Pulmonary artery endothelial cell (primary cell): Measurements from ENCODE around the gene RAD51B. TPM values are rescaled to one million over a fixed set of nuclear protein-coding genes. Genes with fewer than 3 reads are reported as not detected.
"Not testable (repeated sequence)": the region's sequence is repeated elsewhere in the genome, so short reads cannot be mapped to it uniquely, and the experiment has no call there.

Experiments
- DNase-seq: peaks from one replicate; pipeline ENCODE4 v3.0.0-alpha.2; 2011; ENCODE audit warnings: low read depth, low spot score
- total RNA-seq: library from RNA; depleted of rRNA; stranded (reverse); fragments of >200 nt; gene quantifications from 2 replicates; pipeline ENCODE4 v1.2.3, GENCODE V29; 2014

Gene RAD51B
- total RNA-seq, 1 donor from 2014 or later = 9.8 TPM

DNA sequence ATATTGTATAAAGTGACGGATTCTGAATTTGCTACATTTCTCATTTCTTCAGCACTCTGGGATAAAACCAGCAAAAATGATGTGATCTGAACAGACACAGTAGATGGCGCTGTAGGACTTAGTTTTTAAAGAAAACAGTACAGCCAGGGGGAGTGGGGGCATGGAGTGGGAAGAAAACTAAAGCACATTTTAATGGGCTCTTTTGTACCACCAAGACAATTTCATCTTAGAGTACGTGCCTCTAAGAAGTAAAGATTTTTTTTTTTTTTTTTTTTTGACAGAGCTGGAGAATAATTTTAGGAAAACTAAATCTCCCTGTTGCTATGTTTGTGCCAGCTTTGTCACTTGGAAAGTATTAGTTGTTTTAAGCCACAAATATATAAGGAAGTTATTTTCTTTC lies 124.4 kb downstream of the RAD51B start:
- DNase-seq = peak; percentile 59

- DNase-seq = no peak
These were observed 125.0 kb downstream of the RAD51B start for GRCh38 chr14:67944605-67945004.

GRCh38 chr14:67949771-67950170 lies 130.2 kb downstream of the RAD51B start:
- DNase-seq = no peak

- no peak for DNase-seq
These were observed 130.8 kb downstream of the RAD51B start for GRCh38 chr14:67950386-67950785.

- no peak for DNase-seq
These were observed 132.1 kb downstream of the RAD51B start for GRCh38 chr14:67951529-67952135.

GRCh38 chr14:67952381-67952780 lies 132.8 kb downstream of the RAD51B start:
- DNase-seq = no peak

GRCh38 chr14:67952786-67953185 lies 133.2 kb downstream of the RAD51B start:
- DNase-seq = no peak

DNA sequence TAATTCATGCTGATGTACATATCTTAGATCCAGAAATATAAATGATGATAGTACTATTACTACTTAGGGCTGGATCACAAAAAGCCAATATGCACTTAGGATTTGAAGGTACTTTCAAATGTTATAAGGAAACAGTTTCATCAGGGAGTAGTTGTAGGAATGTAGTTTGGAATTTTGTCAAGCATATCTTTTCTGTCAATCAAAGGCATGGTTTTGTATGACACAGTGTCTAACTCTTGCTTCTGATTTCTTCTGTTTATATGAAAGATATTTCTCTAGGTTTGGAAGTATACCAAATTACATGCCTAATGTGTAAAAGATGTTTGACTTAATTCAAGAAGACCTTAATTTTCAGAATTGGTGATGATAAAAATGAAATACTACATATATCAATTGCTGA lies 135.7 kb downstream of the RAD51B start:
- DNase-seq = no peak

GRCh38 chr14:67957946-67958345 lies 138.4 kb downstream of the RAD51B start:
- DNase-seq = no peak

DNA sequence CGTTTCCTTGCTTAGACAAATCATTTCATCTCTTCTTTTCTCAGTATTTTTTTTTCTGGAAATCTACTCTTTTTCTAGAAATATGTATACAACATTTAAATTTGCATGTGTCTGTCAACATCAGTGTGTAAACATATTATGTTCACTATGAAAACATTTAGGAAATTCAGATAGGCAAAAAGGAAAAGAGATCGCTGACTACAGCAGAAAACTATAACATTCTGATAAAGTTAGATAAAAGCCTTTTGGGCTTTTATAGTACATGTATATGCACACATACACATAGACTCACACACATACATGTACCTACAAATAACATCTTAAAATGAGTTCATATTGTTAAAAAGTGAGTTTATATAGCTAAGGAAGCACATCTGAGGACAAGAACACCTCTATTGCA lies 142.1 kb downstream of the RAD51B start:
- no peak for DNase-seq

- no peak for DNase-seq
These were observed 142.7 kb downstream of the RAD51B start for GRCh38 chr14:67962215-67962644.

GRCh38 chr14:67963545-67963944 lies 144.0 kb downstream of the RAD51B start:
- no peak for DNase-seq

DNA sequence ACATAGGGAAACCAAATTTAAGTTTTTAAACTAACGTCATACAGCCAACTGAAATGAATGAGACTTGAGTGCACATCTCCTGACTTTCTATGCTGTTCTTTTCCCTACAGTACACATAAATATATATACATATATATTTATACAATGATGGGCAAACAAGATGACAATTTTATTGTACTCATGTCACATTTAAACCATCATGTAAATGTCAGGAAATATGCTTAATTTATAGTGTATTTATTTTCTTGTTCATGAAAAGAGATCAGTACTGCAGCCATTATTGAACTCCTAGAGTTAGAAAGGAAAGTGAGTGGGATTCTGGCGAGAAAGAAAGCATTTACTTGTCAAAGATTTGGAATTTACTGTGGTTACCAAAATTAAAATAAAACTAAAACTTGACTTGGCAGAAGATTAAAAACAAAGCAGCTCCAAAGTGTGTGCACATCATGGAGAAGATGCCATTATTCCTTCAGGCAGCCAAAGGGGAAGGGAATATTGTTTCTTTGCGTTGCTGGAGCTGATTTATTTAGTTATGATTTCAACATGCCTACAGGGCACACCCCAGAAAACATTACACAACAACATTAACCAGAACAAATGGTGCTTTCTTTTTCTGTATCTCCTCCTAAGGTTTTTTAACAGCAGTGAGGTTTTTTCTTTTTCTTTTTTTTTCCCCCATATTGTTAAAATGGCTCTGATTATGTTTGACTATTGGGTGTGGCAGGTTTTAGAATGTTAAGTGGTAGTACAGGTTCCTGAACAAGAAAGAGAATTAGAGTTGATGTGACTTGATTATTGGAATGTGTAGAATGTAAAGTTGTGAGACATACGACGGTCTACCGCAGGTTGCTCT lies 144.6 kb downstream of the RAD51B start:
- no peak for DNase-seq

- DNase-seq = no peak
These were observed 146.1 kb downstream of the RAD51B start for GRCh38 chr14:67965696-67966095.

GRCh38 chr14:67967206-67967605 lies 147.6 kb downstream of the RAD51B start:
- DNase-seq = no peak

DNA sequence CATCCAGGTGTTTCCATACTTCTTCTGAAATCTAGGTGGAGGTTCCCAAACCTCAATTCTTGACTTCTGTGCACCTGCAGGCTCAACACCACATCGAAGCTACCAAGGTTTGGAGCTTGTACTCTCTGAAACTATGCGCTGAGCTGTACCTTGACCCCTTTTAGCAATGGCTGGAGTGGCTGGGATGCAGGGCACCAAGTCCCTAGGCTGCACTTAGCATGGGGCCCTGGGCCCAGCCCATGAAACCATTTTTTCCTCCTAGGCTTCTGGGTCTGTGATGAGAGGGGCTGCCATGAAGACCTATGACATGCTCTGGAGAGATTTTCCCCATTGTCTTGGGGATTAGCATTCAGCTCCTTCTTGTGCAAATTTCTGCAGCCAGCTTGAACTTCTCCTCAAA lies 148.4 kb downstream of the RAD51B start:
- not testable (repeated sequence) for DNase-seq

GRCh38 chr14:67970923-67971322 lies 151.3 kb downstream of the RAD51B start:
- DNase-seq = no peak

DNA sequence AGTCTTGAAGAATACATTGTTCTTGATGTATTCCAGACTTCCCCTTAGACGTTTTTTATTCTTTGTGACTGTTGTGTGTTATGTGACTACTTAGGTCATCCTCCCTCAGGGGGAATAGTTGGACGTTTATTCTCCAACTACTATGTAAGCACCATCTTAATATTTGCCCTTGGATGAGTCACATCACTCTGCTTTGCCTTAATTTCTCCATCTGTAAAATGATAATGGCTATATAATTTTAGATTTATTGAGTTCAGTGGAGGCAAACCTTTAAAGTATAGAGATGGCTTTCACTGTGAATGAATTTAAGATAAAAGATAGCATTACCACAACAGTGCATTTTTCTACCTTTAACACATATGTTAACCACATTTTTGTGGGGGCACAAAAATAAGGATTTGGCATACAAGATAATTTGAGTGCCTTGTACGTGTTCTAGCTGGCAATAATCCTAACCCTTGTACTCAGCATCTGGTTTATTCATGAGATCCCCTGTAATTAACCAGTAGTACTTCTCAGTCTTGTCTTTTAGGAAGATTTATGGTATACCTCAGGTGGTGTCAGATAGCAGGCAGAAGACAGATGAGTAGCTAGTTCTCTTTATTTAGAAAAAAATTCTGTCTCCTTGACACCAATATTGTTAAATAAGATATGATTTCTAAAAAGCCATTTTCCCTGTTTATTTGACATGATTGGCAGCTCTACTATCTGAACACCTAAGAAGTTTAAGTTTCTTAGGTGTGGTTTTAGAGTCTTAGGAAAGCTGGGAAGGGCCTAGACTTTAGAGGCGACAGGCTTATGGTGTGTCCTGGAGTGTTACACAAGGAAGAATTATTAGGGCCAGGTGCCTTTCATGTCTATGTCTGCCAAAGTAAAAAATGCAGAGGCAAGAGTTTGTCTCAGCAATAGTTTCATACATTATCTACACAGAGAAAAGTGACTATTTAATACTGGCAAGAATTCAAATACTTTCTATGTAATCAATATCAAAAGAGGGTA lies 152.3 kb downstream of the RAD51B start:
- DNase-seq = no peak

DNA sequence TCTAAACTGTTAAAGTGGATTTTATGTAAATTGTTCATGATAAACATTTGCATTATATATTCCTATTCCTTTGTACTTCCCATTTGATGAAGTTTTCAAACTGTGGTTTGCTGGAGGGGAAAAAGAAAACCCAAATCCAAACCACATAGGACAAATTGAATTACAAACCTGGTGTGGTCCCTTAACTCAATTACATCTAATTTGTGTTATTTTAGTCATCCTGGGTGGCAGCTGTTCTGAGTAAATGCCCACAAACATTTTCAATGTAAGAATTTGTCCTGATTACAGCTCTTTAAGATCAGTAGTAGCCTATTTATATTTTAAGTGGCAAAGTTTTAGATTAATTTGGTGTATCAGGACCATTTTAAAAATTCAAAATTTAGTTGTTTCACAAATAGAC lies 153.9 kb downstream of the RAD51B start:
- DNase-seq = no peak

DNA sequence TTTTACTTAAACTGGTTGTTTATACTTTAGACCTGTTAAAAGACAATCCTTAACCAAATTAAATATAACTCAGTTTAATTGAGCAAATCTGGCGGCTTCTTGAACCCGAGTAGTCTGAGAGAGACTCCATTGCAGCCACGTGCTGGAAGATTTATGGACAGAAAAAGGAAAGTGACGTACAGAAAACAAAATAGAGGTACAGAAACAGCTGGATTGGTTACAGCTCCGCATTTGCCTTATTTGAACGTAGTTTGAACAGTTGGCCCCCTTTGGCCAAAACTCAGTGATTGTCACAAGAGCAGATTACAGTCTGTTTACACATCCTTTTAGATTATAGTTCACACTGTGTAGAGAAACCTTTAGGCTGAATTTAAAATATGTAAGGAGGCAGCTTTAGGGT lies 155.9 kb downstream of the RAD51B start:
- DNase-seq = no peak

- no peak for DNase-seq
These were observed 158.0 kb downstream of the RAD51B start for GRCh38 chr14:67977434-67978034.
